NCI-H524 treated with DMSO at 0.1 percent for 48 hours (cell line): Measurements from ENCODE around the gene SFTA2.
A peak's percentile ranks its signal among the peaks of the same experiment; 100 is the strongest.
"Not testable (repeated sequence)": the region's sequence is repeated elsewhere in the genome, so short reads cannot be mapped to it uniquely, and the experiment has no call there.

ENCODE experiments used
- DNase-seq: peaks from one replicate; lab custom pipeline; 2025; lab: John Stamatoyannopoulos, UW

SFTA2 gene

GRCh38 chr6:30942338-30943060, 10.5 kb upstream of the SFTA2 start:
- no peak for DNase-seq

- no peak for DNase-seq
Measured at GRCh38 chr6:30940361-30940986, 8.5 kb upstream of the SFTA2 start, which contains the start of gene MUCL3. Gene MUCL3 (plus strand): TSS chr6:30940973. CDS start chr6:30941000, 27 bp downstream.

- no peak for DNase-seq
Measured at GRCh38 chr6:30939473-30939872, 7.5 kb upstream of the SFTA2 start.

- no peak for DNase-seq
Measured at GRCh38 chr6:30938730-30939129, 6.8 kb upstream of the SFTA2 start.

GRCh38 chr6:30937265-30937664, 5.3 kb upstream of the SFTA2 start:
- DNase-seq: no peak

GRCh38 chr6:30935018-30935417, 3.0 kb upstream of the SFTA2 start:
- DNase-seq: no peak

- no peak for DNase-seq
Measured at GRCh38 chr6:30932665-30933365, 845 bp upstream of the SFTA2 start.

GRCh38 chr6:30931272-30931671, 698 bp downstream of the SFTA2 start:
- no peak for DNase-seq

- DNase-seq: no peak
Measured at GRCh38 chr6:30930506-30930905, 1.5 kb downstream of the SFTA2 start.

GRCh38 chr6:30928677-30929076, 3.3 kb downstream of the SFTA2 start:
- no peak for DNase-seq

GRCh38 chr6:30927080-30927479, 4.9 kb downstream of the SFTA2 start:
- not testable (repeated sequence) for DNase-seq

GRCh38 chr6:30926644-30927043, 5.3 kb downstream of the SFTA2 start:
- no peak for DNase-seq

- not testable (repeated sequence) for DNase-seq
Measured at GRCh38 chr6:30924040-30924627, 7.8 kb downstream of the SFTA2 start.

GRCh38 chr6:30922447-30922852, 9.5 kb downstream of the SFTA2 start:
- no peak for DNase-seq

GRCh38 chr6:30918670-30919069, 13.3 kb downstream of the SFTA2 start:
- DNase-seq: no peak

- DNase-seq: no peak
Measured at GRCh38 chr6:30917487-30917886, 14.5 kb downstream of the SFTA2 start.

- DNase-seq: no peak
Measured at GRCh38 chr6:30917041-30917440, 14.9 kb downstream of the SFTA2 start.

GRCh38 chr6:30915591-30915946, 16.4 kb downstream of the SFTA2 start:
- no peak for DNase-seq

GRCh38 chr6:30914854-30915590, 16.9 kb downstream of the SFTA2 start:
- DNase-seq: no peak

- DNase-seq: peak; percentile 21
Measured at GRCh38 chr6:30914076-30914853, 17.7 kb downstream of the SFTA2 start, which contains the start of gene VARS2. Gene VARS2 (plus strand): TSS chr6:30914238. CDS start chr6:30914837, 599 bp downstream.

- DNase-seq: no peak
Measured at GRCh38 chr6:30913721-30914075, 18.3 kb downstream of the SFTA2 start.
